Stomach (tissue), 4 donors: Measurements from ENCODE around the gene GET3.

Source experiments
- CTCF ChIP-seq, 7 experiments: fragments of 450-650 bp in 4 of 7; fragments of 200-600 bp in 3 of 7; sonication (generic) in 3 of 7; IDR thresholded peaks; one replicate each; pipeline ENCODE4 v1.5.1; 2016 to 2019; ENCODE audit warnings: antibody characterized with exemption in 7 of 7, control low read depth in 2 of 7, mild to moderate bottlenecking in 1 of 7
- POLR2A ChIP-seq, 4 donors: fragments of 450-650 bp; IDR thresholded peaks; one replicate each; pipeline ENCODE4 v1.6.1; 2016; ENCODE audit warnings: antibody characterized with exemption in 4 of 4, control low read depth in 2 of 4, mild to moderate bottlenecking in 1 of 4, moderate library complexity in 1 of 4

- no peak for TF ChIP-seq CTCF (IDR thresholded peaks at IDR 0.05)
- TF ChIP-seq POLR2A (IDR thresholded peaks at IDR 0.05): no peak
These were observed 59.9 kb downstream of the GET3 start for GRCh38 chr19:12797141-12797587.
